HG03064 (cell line): ENCODE results near the gene ZNF710.

Source experiments
- ATAC-seq: cut with Tn5 transposase; IDR thresholded peaks from one replicate; pipeline ENCODE4 v1.9.1; 2021; ENCODE audit warnings: low read depth; ENCODE audit not compliant: unreplicated experiment

The ZNF710 gene

GRCh38 chr15:89985111-89985510, 16.0 kb upstream of the ZNF710 start:
- no peak for ATAC-seq

GRCh38 chr15:89991312-89991711, 9.8 kb upstream of the ZNF710 start:
- ATAC-seq = no peak

- no peak for ATAC-seq
Measured at GRCh38 chr15:89993349-89993748, 7.8 kb upstream of the ZNF710 start.

- no peak for ATAC-seq
Measured at GRCh38 chr15:89997079-89997478, 4.0 kb upstream of the ZNF710 start.

- no peak for ATAC-seq
Measured at GRCh38 chr15:89998141-89998661, 2.9 kb upstream of the ZNF710 start.

- no peak for ATAC-seq
Measured at GRCh38 chr15:89998923-89999675, 2.0 kb upstream of the ZNF710 start.

- ATAC-seq = no peak
Measured at GRCh38 chr15:89999676-90000185, 1.4 kb upstream of the ZNF710 start.

- ATAC-seq = no peak
Measured at GRCh38 chr15:90000186-90001001, 730 bp upstream of the ZNF710 start.

- ATAC-seq = no peak
Measured at GRCh38 chr15:90001683-90002427, 731 bp downstream of the ZNF710 start.

GRCh38 chr15:90002428-90002844, 1.3 kb downstream of the ZNF710 start:
- no peak for ATAC-seq

GRCh38 chr15:90003736-90004135, 2.6 kb downstream of the ZNF710 start:
- ATAC-seq = no peak

- no peak for ATAC-seq
Measured at GRCh38 chr15:90004252-90004651, 3.1 kb downstream of the ZNF710 start.

- no peak for ATAC-seq
Measured at GRCh38 chr15:90004671-90005070, 3.5 kb downstream of the ZNF710 start.

GRCh38 chr15:90006217-90007075, 5.3 kb downstream of the ZNF710 start:
- no peak for ATAC-seq

GRCh38 chr15:90007076-90007460, 5.9 kb downstream of the ZNF710 start:
- ATAC-seq = no peak

GRCh38 chr15:90008607-90009006, 7.5 kb downstream of the ZNF710 start:
- ATAC-seq = no peak

- ATAC-seq = no peak
Measured at GRCh38 chr15:90009301-90010022, 8.3 kb downstream of the ZNF710 start.

- no peak for ATAC-seq
Measured at GRCh38 chr15:90011705-90012104, 10.6 kb downstream of the ZNF710 start.

GRCh38 chr15:90013503-90013937, 12.4 kb downstream of the ZNF710 start:
- no peak for ATAC-seq
